WTC11 (cell line): ENCODE results near the gene RACK1.
"Not testable (repeated sequence)": the region's sequence is repeated elsewhere in the genome, so short reads cannot be mapped to it uniquely, and the experiment has no call there.

Source experiments
- CTCF ChIP-seq: fragments of 200-600 bp; IDR thresholded peaks from 2 replicates; pipeline ENCODE4 v1.8.0; 2022; ENCODE audit warnings: antibody characterized with exemption
- E2F5 ChIP-seq: sonication (generic); formaldehyde crosslinking; IDR thresholded peaks from 2 replicates; pipeline ENCODE4 v1.8.1; 2022; ENCODE audit warnings: mild to moderate bottlenecking, moderate library complexity, missing genetic modification reagents

GRCh38 chr5:181210148-181210547 lies 33.6 kb downstream of the RACK1 start:
- TF ChIP-seq CTCF; E2F5 (CRISPR knock-in tag): not testable (repeated sequence)
